K562 (cell line): ENCODE results near the gene MALRD1.

Experiments
- TF ChIP-seq, protein P1 (sequence below): sonication (generic); formaldehyde crosslinking; IDR thresholded peaks from 2 replicates; pipeline ENCODE4 v1.9.0; 2022; ENCODE audit warnings: mild to moderate bottlenecking, missing genetic modification reagents
- TF ChIP-seq, protein P2 (sequence below): fragments of 250-450 bp; sonication (Bioruptor Pico); IDR thresholded peaks from 2 replicates; pipeline ENCODE4 v1.4.0; 2020; ENCODE audit warnings: mild to moderate bottlenecking

DNA sequence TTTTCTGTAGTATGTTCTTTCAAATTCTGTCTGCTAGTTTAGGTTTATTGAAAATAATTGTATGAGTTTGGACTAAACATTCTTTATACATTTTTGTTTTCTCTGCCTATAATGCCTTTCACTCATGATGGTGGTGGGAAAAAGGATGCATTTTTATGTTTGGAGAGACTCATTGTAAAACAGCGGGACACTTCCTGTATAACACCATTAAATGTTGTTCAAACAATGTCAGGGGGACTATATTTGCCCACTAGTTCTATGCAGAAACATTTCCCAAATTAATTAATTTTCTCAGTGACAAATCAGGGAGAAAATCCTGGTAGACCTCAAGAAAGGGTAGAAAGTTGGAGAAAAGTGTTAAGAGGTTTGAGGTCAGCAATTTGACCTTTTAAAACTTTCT, 207.7 kb downstream of the MALRD1 start:
- TF ChIP-seq, protein P1, sequence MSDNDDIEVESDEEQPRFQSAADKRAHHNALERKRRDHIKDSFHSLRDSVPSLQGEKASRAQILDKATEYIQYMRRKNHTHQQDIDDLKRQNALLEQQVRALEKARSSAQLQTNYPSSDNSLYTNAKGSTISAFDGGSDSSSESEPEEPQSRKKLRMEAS (CRISPR knock-in tag) = no peak
- TF ChIP-seq, protein P2, sequence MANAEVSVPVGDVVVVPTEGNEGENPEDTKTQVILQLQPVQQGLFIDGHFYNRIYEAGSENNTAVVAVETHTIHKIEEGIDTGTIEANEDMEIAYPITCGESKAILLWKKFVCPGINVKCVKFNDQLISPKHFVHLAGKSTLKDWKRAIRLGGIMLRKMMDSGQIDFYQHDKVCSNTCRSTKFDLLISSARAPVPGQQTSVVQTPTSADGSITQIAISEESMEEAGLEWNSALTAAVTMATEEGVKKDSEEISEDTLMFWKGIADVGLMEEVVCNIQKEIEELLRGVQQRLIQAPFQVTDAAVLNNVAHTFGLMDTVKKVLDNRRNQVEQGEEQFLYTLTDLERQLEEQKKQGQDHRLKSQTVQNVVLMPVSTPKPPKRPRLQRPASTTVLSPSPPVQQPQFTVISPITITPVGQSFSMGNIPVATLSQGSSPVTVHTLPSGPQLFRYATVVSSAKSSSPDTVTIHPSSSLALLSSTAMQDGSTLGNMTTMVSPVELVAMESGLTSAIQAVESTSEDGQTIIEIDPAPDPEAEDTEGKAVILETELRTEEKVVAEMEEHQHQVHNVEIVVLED (CRISPR knock-in tag) = no peak
